HG02852 (cell line): Measurements from ENCODE around the gene INTS11.

ENCODE experiments used
- ATAC-seq: cut with Tn5 transposase; IDR thresholded peaks from one replicate; pipeline ENCODE4 v1.9.1; 2021; ENCODE audit warnings: mild to moderate bottlenecking, moderate library complexity; ENCODE audit not compliant: unreplicated experiment

Gene INTS11

DNA sequence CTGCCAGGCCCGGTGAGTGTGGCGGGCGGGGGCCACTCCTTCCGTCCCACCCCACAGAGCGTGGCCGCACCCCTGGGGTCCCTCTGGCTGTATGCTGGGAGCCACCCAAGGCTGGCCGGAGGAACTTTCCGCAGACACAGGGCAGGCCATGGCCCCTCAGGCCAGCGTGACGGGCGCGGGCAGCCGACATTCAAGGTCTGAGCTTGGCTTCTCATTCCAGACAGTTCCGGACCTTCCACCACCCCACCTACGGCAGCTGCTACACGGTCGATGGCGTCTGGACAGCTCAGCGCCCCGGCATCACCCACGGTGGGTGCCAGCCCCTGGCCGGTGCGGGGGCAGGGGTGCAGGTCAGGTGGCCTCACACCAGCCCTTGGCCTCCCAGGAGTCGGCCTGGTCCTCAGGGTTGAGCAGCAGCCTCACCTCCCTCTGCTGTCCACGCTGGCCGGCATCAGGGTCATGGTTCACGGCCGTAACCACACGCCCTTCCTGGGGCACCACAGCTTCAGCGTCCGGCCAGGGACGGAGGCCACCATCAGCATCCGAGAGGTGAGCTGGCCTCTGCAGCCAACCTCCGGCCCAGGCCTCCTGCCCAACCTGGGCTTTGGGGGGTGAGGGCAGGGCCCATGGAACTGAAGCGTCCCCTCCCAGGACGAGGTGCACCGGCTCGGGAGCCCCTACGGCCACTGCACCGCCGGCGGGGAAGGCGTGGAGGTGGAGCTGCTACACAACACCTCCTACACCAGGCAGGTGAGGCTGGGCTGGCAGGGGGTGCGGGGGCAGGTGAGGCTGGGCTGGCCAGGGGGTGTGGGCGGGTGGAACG is 37.0 kb downstream of the INTS11 start:
- ATAC-seq = no peak

GRCh38 chr1:1286313-1287261 is 37.9 kb downstream of the INTS11 start:
- ATAC-seq = no peak

- ATAC-seq = no peak
Measured at GRCh38 chr1:1285611-1286311, 38.7 kb downstream of the INTS11 start.

- no peak for ATAC-seq
Measured at GRCh38 chr1:1285102-1285571, 39.3 kb downstream of the INTS11 start.

GRCh38 chr1:1284221-1285101 is 40.0 kb downstream of the INTS11 start:
- no peak for ATAC-seq

- no peak for ATAC-seq
Measured at GRCh38 chr1:1283821-1284220, 40.6 kb downstream of the INTS11 start.

DNA sequence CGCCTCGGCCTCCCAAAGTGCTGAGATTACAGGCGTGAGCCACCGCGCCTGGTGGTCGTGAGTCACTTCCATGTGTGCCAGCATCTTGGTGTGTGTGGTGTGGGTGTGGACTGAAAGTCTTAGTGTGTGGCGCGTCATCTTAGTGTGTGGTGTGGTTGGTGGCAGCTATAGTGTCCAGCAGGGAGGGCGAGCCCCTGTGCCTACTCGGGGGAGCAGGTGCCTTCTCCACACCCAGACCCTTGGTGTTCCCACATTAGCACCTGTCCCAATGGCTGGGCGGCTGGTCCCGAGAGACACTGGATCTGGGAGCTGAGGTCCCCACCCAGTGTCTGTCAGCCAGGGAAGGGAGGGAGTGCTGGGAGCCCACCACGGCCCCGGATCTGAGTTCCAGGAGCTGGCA is 41.5 kb downstream of the INTS11 start:
- ATAC-seq = no peak

GRCh38 chr1:1281533-1282321 is 42.7 kb downstream of the INTS11 start:
- ATAC-seq = no peak

DNA sequence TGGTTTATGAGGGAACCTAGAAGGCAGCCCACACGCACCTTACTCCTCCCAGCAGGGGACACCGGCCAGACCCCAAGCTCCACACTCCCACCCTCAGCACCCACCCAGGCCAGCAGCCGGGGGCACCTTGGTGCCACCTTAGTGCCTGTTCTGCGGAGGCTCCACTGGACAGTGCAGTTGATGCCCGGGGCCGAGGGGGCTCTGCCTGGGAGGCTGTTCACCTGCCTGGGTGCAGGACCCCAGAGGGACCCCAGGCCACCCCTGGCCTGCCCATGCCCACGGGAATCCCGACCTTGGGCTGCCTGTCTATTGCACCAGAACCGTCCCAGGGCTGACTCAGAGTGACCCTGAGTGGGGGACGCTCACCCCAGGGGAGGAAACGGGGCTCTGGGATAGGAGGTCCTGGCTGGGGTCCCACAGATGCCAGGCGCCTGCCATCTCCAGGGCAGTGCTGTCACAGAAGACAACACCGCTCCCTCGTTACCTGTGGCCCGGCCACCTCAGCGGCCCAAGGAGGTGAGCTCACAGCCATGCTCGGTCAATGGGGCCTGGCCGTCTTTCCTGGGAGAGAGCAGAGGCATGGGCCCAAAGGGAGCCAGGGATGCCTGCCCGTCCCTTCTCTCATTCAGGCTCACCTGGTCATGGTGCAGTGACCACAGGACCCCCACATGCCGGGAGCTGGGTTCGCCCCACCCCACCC is 43.5 kb downstream of the INTS11 start:
- ATAC-seq = no peak

GRCh38 chr1:1279028-1279427 is 45.4 kb downstream of the INTS11 start:
- no peak for ATAC-seq

DNA sequence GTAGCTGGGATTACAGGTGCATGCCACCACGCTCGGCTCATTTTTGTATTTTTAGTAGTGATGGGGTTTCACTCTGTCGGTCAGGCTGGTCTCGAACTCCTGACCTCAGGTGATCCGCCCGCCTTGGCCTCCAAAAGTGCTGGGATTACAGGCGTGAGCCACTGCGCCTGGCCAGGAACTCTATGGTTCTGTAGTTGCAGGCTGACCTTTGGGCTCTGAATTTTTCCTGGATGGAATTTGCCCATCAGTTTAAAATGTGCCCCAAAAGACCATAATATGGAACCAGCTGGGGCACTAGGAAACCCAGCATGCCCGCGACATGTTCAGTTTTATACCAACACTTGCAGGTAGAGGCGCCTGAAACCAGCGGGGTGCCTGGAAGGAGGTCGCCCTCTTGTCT is 45.8 kb downstream of the INTS11 start:
- no peak for ATAC-seq

GRCh38 chr1:1275836-1276235 is 48.6 kb downstream of the INTS11 start:
- ATAC-seq = no peak

DNA sequence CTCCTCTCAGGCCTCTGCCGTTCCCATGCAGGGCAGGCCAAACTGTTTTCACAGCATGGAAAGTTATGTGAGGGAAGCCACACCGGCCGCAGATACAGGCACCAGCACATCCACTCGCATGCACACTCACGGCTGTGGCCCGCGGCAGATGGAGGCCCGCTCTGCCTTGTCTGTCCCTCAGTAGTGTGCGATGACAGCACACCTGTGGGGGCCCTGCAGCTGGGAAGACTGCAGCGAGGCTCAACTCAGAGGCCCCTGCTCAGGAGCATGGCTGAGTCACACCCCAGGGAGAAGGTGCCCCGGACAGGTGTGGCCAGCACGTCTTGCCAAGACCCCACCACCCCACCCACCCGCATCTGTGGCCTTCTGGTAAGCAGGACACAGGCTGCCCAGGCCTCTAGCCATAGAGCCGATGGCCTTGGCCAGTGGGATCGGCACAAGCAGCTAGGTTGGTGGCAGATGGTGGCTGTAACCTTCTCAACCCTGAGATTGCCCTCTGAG is 49.5 kb downstream of the INTS11 start:
- no peak for ATAC-seq

DNA sequence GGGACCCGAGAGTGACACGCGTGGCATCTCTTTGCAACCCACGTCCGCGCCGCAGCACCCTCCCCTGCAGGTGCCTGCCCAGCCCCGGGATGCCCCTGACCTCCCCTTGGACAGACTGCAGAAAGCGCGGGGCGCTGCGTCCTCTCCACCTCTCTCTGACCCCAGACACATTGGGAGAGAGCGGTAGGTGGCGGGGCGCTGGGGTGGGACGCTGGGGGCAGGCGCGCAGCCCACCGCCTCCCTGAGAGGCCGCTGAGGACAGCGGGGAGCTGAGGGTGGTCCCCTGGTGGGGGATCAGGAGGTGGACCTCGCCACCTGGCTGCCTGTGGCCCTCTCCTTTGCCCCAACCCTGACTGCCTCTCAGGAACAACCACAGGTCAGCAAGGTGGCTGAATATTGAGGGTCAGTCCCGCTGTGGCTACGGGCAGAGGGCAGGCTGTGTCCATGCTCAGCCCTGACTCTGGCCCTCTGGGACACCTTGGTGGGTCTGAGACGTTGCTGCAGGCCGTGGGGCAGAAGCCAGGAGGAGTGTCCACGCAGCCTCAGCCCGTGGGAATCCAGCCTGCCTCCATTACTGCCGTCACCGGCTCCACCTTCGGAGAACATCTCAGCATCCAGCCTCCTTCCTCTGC is 50.0 kb downstream of the INTS11 start:
- peak; percentile 16 for ATAC-seq

- ATAC-seq = peak; percentile 79
Measured at GRCh38 chr1:1273512-1274298, 50.8 kb downstream of the INTS11 start, which contains the start of gene UBE2J2. Gene UBE2J2, minus strand, starts transcription at chr1:1273854. Its CDS starts 5,862 bp downstream, at chr1:1267992.

DNA sequence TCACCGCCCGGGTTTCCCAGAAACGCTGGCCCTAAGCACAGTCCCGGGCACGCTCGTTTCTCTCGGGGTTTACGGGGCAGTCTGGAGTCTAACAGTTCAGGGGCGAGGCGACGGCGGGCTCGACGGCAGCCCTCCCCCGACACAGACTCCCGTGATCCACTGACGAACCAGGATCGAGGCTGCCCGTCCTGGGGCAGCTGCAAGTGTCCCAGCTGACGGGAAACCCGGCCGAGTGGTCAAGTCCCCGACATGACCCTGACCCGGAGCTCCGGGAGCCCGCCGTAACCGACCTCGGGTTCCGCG is 51.3 kb downstream of the INTS11 start:
- ATAC-seq = peak; percentile 9
